CD14-positive monocyte (primary cell): ENCODE measurements around the gene PARVB. TPM values are rescaled to one million over a fixed set of nuclear protein-coding genes. Genes with fewer than 3 reads are reported as not detected.

Source experiments
- DNase-seq, 3 donors: peaks; one replicate each; pipeline ENCODE4 v3.0.0-alpha.2; 2011 to 2022
- H2AFZ ChIP-seq: 2 replicates; pipeline ENCODE4 v1.6.0; 2012; ENCODE audit warnings: mild to moderate bottlenecking, low read depth, low read length, inconsistent platforms; ENCODE audit not compliant: insufficient read depth, poor library complexity, severe bottlenecking
- H3K27ac ChIP-seq, 2 donors: 1 replicate in 1 of 2; 2 replicates in 1 of 2; pipeline ENCODE4 v1.5.1; 2012 to 2013; ENCODE audit warnings: low read length in 2 of 2, control low read depth in 1 of 2, inconsistent platforms in 1 of 2, low read depth in 1 of 2, mild to moderate bottlenecking in 1 of 2
- H3K27me3 ChIP-seq, 2 donors: one replicate each; pipeline versions ENCODE4 v1.6.0 to v1.6.1; 2011 to 2013; ENCODE audit warnings: low read length in 2 of 2; ENCODE audit not compliant: control insufficient read depth in 2 of 2, insufficient read depth in 2 of 2
- H3K36me3 ChIP-seq, 2 donors: replicated peaks in 1 of 2; 1 replicate in 1 of 2; 2 replicates in 1 of 2; pipeline versions ENCODE4 v1.5.1 to v1.6.1; 2012 to 2013; ENCODE audit warnings: low read length in 2 of 2, control low read depth in 1 of 2, inconsistent platforms in 1 of 2, mild to moderate bottlenecking in 1 of 2; ENCODE audit not compliant: insufficient read depth in 2 of 2, control insufficient read depth in 1 of 2
- H3K4me1 ChIP-seq, 2 donors: 1 replicate in 1 of 2; 2 replicates in 1 of 2; pipeline versions ENCODE4 v1.5.1 to v1.6.1; 2012 to 2013; ENCODE audit warnings: low read length in 2 of 2, control low read depth in 1 of 2, inconsistent platforms in 1 of 2, mild to moderate bottlenecking in 1 of 2, moderate library complexity in 1 of 2; ENCODE audit not compliant: insufficient read depth in 2 of 2, control insufficient read depth in 1 of 2
- H3K4me2 ChIP-seq: replicated peaks from 2 replicates; pipeline ENCODE3; 2012; ENCODE audit warnings: low read length, moderate library complexity, mild to moderate bottlenecking; ENCODE audit not compliant: poor library complexity, severe bottlenecking; ENCODE audit errors: extremely low read depth
- H3K4me3 ChIP-seq, 3 experiments: fragments of 200-600 bp in 1 of 3; sonication (generic) in 1 of 3; replicated peaks in 1 of 3; 1 replicate in 2 of 3; 2 replicates in 1 of 3; pipeline ENCODE4 v1.5.1; 2011 to 2013; ENCODE audit warnings: low read length in 3 of 3, mild to moderate bottlenecking in 3 of 3, control low read depth in 2 of 3, low read depth in 2 of 3, inconsistent platforms in 1 of 3, moderate library complexity in 1 of 3
- H3K79me2 ChIP-seq: 2 replicates; pipeline ENCODE4 v1.6.0; 2012; ENCODE audit warnings: mild to moderate bottlenecking, control low read depth, inconsistent platforms, low read length, moderate library complexity; ENCODE audit not compliant: insufficient read depth
- H3K9ac ChIP-seq: 2 replicates; pipeline ENCODE4 v1.6.0; 2017; ENCODE audit warnings: low read length, mild to moderate bottlenecking; ENCODE audit not compliant: insufficient read depth, poor library complexity, severe bottlenecking
- H3K9me3 ChIP-seq, 2 donors: replicated peaks in 1 of 2; 1 replicate in 1 of 2; 2 replicates in 1 of 2; pipeline versions ENCODE4 v1.5.1 to v1.6.1; 2012 to 2013; ENCODE audit warnings: low read length in 2 of 2, control low read depth in 1 of 2; ENCODE audit not compliant: control insufficient read depth in 1 of 2, insufficient read depth in 1 of 2
- H4K20me1 ChIP-seq: 2 replicates; pipeline ENCODE4 v1.6.0; 2012; ENCODE audit warnings: mild to moderate bottlenecking, low read length, control low read depth, moderate library complexity; ENCODE audit not compliant: insufficient read depth
- H3K27ac Mint-ChIP-seq, 7 donors: one replicate each; pipeline ENCODE4 v1.8.0; 2020; ENCODE audit warnings: mild to moderate bottlenecking in 7 of 7, mixed read lengths in 7 of 7, moderate library complexity in 6 of 7, inconsistent platforms in 2 of 7
- H3K27me3 Mint-ChIP-seq, 3 donors: one replicate each; pipeline ENCODE4 v1.8.0; 2021 to 2022; ENCODE audit warnings: low read depth in 3 of 3, mild to moderate bottlenecking in 3 of 3, mixed read lengths in 3 of 3, moderate library complexity in 3 of 3, inconsistent platforms in 1 of 3
- H3K36me3 Mint-ChIP-seq, 2 donors: one replicate each; pipeline ENCODE4 v1.8.0; 2020; ENCODE audit warnings: mixed read lengths in 2 of 2, inconsistent platforms in 1 of 2, mild to moderate bottlenecking in 1 of 2
- H3K4me1 Mint-ChIP-seq: one replicate; pipeline ENCODE4 v1.8.0; 2020; ENCODE audit warnings: mild to moderate bottlenecking, mixed read lengths
- H3K4me3 Mint-ChIP-seq, 2 donors: one replicate each; pipeline ENCODE4 v1.8.0; 2020; ENCODE audit warnings: mild to moderate bottlenecking in 2 of 2, mixed read lengths in 2 of 2, moderate library complexity in 1 of 2
- H3K9me3 Mint-ChIP-seq, 7 donors: one replicate each; pipeline ENCODE4 v1.8.0; 2020 to 2022; ENCODE audit warnings: mixed read lengths in 7 of 7, mild to moderate bottlenecking in 6 of 7, moderate library complexity in 6 of 7, inconsistent platforms in 2 of 7
- WGBS: methylation state at CpG from one replicate; pipeline ENCODE4 v1.1.5; 2013; ENCODE audit warnings: missing lambda C conversion rate; ENCODE audit not compliant: insufficient coverage; 5-methylcytosine and 5-hydroxymethylcytosine counted together
- intact Hi-C, 2 donors: fragments of 100-400 bp; cut with micrococcal nuclease; formaldehyde crosslinking; loops; one replicate each; pipeline versions ENCODE4 v1.15.0 to v1.15.1; 2023
- polyA plus RNA-seq, 3 donors: library from polyadenylated mRNA; depleted of rRNA in 1 of 3; unstranded in 2 of 3; stranded (reverse) in 1 of 3; fragments of 300-500 nt in 2 of 3; fragments of >200 nt in 1 of 3; fragmentation: Illumina TruSeq in 2 of 3; gene quantifications; 1 replicate in 2 of 3; 2 replicates in 1 of 3; pipeline ENCODE4 v1.2.3, GENCODE V29; 2012 to 2021
- TF ChIP-seq, protein P1 (sequence below): fragments of 200-600 bp; IDR thresholded peaks from one replicate; pipeline ENCODE4 v1.8.0; 2022; ENCODE audit warnings: antibody characterized with exemption, mild to moderate bottlenecking

Gene PARVB
- polyA plus RNA-seq, 3 donors: 13.4 to 38.5 (median 17.9) TPM

DNA sequence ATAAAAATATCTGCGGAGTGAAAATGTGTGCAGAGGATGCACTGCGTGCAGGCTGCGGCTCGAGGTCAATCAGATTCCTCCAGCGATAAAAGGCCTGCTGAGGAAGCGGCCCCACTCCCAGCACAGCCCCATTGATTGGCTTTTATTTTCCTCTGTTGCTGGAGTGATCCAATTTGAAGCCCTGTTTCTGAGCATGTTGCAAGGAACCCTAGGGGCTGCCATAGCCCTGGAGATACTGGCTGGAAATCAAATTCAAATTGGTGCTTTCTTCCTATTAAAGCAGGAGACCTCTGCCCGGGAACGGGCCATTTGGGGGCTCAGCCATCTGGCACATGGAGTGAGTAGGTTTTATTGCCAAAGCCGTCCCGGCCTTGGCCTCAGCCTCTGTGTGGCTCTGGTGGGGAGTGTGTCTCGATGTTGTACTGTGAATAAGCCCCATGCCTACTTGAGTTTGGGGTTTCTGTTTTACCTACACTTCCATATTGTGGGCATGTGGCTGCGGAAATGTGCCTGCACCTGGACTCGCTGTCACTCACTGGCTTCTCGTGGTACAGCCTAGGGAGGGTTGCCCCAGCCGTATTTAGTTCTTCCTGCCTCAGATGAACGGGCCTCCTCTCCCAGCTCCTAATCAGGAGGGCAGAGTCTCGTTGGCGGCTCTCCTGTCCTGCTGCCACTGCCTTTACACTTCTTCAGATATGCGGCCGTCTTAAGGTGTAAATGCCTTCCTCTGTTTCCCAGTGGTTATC, 25.6 kb downstream of the PARVB start:
- Histone ChIP-seq H3K27ac (no peak overlapping the region), H3K4me1 (peaks cover 2 to 6% of the 10 kb centered on the region in 2 donors), H3K36me3 (peaks cover 0 to 7% of the 10 kb centered on the region in 2 donors), H3K79me2 (peaks cover 28% of the 10 kb centered on the region), H3K27me3 (no peaks in the 10 kb centered on the region), H3K4me2 (no peak overlapping the region), H2AFZ (no peak overlapping the region), H4K20me1 (peaks cover 21% of the 10 kb centered on the region), H3K9ac (no peak overlapping the region), H3K9me3 (no peaks in the 10 kb centered on the region), H3K4me3 (no peak overlapping the region)
- WGBS: 30% methylated on average over 5 of the region's 20 CpGs
- intact Hi-C loops: no loop called here
- Mint-ChIP-seq H3K27ac (peak overlapping the region in 4 of 7 donors; percentile 1 to 68 (median 46)), H3K9me3 (peaks cover 0 to 2% (median 0%) of the 10 kb centered on the region in 7 donors), H3K4me3 (no peak overlapping the region), H3K4me1 (peaks cover 45% of the 10 kb centered on the region), H3K27me3 (peaks cover 0 to 2% (median 1%) of the 10 kb centered on the region in 3 donors), H3K36me3 (peaks cover 27 to 28% of the 10 kb centered on the region in 2 donors)
- no peak for DNase-seq
- TF ChIP-seq, protein P1, sequence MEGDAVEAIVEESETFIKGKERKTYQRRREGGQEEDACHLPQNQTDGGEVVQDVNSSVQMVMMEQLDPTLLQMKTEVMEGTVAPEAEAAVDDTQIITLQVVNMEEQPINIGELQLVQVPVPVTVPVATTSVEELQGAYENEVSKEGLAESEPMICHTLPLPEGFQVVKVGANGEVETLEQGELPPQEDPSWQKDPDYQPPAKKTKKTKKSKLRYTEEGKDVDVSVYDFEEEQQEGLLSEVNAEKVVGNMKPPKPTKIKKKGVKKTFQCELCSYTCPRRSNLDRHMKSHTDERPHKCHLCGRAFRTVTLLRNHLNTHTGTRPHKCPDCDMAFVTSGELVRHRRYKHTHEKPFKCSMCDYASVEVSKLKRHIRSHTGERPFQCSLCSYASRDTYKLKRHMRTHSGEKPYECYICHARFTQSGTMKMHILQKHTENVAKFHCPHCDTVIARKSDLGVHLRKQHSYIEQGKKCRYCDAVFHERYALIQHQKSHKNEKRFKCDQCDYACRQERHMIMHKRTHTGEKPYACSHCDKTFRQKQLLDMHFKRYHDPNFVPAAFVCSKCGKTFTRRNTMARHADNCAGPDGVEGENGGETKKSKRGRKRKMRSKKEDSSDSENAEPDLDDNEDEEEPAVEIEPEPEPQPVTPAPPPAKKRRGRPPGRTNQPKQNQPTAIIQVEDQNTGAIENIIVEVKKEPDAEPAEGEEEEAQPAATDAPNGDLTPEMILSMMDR: no peak

DNA sequence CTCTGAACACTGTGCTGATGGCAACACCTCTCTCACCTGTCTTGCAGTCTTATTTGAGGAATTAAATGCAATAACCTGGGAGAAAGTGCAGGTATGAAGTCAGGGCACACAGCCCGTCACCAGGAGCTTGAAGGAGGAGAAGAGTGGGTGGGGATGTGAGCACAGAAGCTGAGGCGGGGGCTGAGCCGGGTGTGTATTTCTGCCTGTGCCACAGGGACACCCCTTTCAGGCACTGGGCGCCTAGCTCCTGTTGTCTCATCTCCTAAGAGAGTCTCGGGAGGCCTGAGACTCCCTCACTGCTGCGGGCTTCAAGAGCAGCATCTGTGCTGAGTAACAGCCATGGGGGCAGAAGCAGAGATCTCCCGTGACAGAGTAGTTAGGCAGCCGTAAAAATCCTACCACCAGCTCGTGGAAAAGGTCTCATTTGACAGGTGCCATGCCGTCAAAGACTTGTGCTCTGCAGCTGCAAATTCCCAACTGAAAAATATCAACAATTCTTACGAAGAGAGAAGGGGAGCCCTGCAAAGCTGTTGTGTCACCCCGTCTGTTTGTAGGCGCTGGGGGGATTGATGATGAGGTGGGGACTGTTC, 26.8 kb downstream of the PARVB start:
- Histone ChIP-seq H3K4me1 (peaks cover 2 to 6% of the 10 kb centered on the region in 2 donors), H4K20me1 (peaks cover 21% of the 10 kb centered on the region), H3K9ac (no peak overlapping the region), H3K79me2 (peaks cover 25% of the 10 kb centered on the region), H3K27ac (no peak overlapping the region), H3K4me3 (no peak overlapping the region), H3K36me3 (peaks cover 0 to 7% of the 10 kb centered on the region in 2 donors), H3K9me3 (no peaks in the 10 kb centered on the region), H3K27me3 (no peaks in the 10 kb centered on the region), H2AFZ (no peak overlapping the region), H3K4me2 (no peak overlapping the region)
- Mint-ChIP-seq H3K27ac (peak overlapping the region in 3 of 7 donors; percentile 8 to 30 (median 27)), H3K4me3 (no peak overlapping the region), H3K9me3 (no peaks in the 10 kb centered on the region), H3K27me3 (peaks cover 0 to 2% (median 1%) of the 10 kb centered on the region in 3 donors), H3K4me1 (peaks cover 36% of the 10 kb centered on the region), H3K36me3 (peaks cover 27 to 28% of the 10 kb centered on the region in 2 donors)
- TF ChIP-seq, protein P1: no peak
- 88% methylated on average over 11 of the region's 13 CpGs for WGBS
- DNase-seq: no peak
- intact Hi-C loops: no loop called here
